K562 (cell line): ENCODE results near the gene SYNGR1. TPM values are rescaled to one million over a fixed set of nuclear protein-coding genes. Genes with fewer than 3 reads are reported as not detected.
A peak's percentile ranks its signal among the peaks of the same experiment; 100 is the strongest.

ENCODE experiments used
- ATAC-seq: fragments of 200-7000 bp; cut with Tn5 transposase; 3 replicates; pipeline ENCODE4 v1.9.1; 2020; ENCODE audit warnings: moderate library complexity
- BruUV-seq: library from RNA; stranded (reverse); fragments of 400-500 nt; replicated peaks from 2 replicates; lab custom pipeline; 2021; lab: Mats Ljungman, UMichigan
- CTCF ChIA-PET: fragments of 300-600 bp; formaldehyde crosslinking; extraction: SDS; loops from one replicate; lab custom pipeline; 2021; ENCODE audit warnings: low intra/inter-chr PET ratio; lab: Yijun Ruan, JAX
- POLR2A ChIA-PET: fragments of 300-600, 350-650 bp; sonication (Branson Sonifier 250); formaldehyde crosslinking; extraction: SDS; loops from one replicate; lab custom pipeline; 2021; ENCODE audit warnings: antibody characterized with exemption, inconsistent platforms; lab: Yijun Ruan, JAX
- DNase-seq, 4 experiments: peaks; one replicate each; pipeline versions ENCODE4 v3.0.0 to v3.0.0-alpha.2; 2011 to 2018; ENCODE audit warnings: low spot score in 3 of 4, mixed read lengths in 3 of 4; ENCODE audit errors: extremely low read depth in 1 of 4
- FAIRE-seq: peaks from 2 replicates; lab custom pipeline; 2011; peaks lifted over from hg19 to GRCh38; lab: Jason Lieb, UNC
- H2AFZ ChIP-seq: 2 replicates; pipeline ENCODE4 v1.6.0; 2011; ENCODE audit warnings: low read depth, low read length, control low read depth, inconsistent platforms
- H3K27ac ChIP-seq: fragments of 200-600 bp; 3 replicates; pipeline ENCODE4 v1.8.0; 2011; ENCODE audit warnings: low read depth, mild to moderate bottlenecking, control low read depth, inconsistent platforms, low read length, moderate library complexity, mixed read lengths; ENCODE audit errors: extremely low read depth
- H3K27me3 ChIP-seq, 2 experiments: fragments of 300-600 bp in 1 of 2; 2 replicates in 1 of 2; 3 replicates in 1 of 2; pipeline versions ENCODE4 v1.6.0 to v1.8.0; 2011; ENCODE audit warnings: inconsistent platforms in 2 of 2, low read length in 2 of 2, mild to moderate bottlenecking in 1 of 2, mixed read lengths in 1 of 2, moderate library complexity in 1 of 2; ENCODE audit not compliant: control insufficient read depth in 2 of 2, insufficient read depth in 2 of 2
- H3K36me3 ChIP-seq: fragments of 300-600 bp; 3 replicates; pipeline ENCODE4 v1.8.0; 2011; ENCODE audit warnings: mild to moderate bottlenecking, low read length, inconsistent platforms; ENCODE audit not compliant: control insufficient read depth, insufficient read depth
- H3K4me1 ChIP-seq, 2 experiments: fragments of 200-600 bp in 1 of 2; replicated peaks in 1 of 2; 2 replicates in 1 of 2; 3 replicates in 1 of 2; pipeline versions ENCODE4 v1.5.1 to v1.8.0; 2011; ENCODE audit warnings: inconsistent platforms in 2 of 2, low read length in 2 of 2, mild to moderate bottlenecking in 1 of 2, mixed read lengths in 1 of 2, moderate library complexity in 1 of 2; ENCODE audit not compliant: control insufficient read depth in 2 of 2, insufficient read depth in 2 of 2
- H3K4me2 ChIP-seq: 2 replicates; pipeline ENCODE4 v1.6.1; 2011; ENCODE audit warnings: low read length, control low read depth, inconsistent platforms, mixed read lengths; ENCODE audit not compliant: insufficient read depth
- H3K4me3 ChIP-seq: fragments of 200-600 bp; sonication (generic), shearing (Covaris generic); 2 replicates; pipeline ENCODE4 v1.5.1; 2016; ENCODE audit warnings: control low read depth, inconsistent platforms
- H3K79me2 ChIP-seq: fragments of 200-600 bp; 3 replicates; pipeline ENCODE4 v1.8.0; 2011; ENCODE audit warnings: low read length, inconsistent platforms; ENCODE audit not compliant: control insufficient read depth, insufficient read depth
- H3K9ac ChIP-seq, 2 experiments: 2 replicates each; pipeline versions ENCODE4 v1.6.0 to v1.6.1; 2011; ENCODE audit warnings: low read depth in 2 of 2, low read length in 2 of 2, control low read depth in 1 of 2, inconsistent platforms in 1 of 2, mild to moderate bottlenecking in 1 of 2, mixed read lengths in 1 of 2; ENCODE audit not compliant: insufficient read depth in 1 of 2
- H3K9me1 ChIP-seq: one replicate; pipeline ENCODE4 v1.6.0; 2011; ENCODE audit warnings: inconsistent platforms, mild to moderate bottlenecking, low read length, moderate library complexity; ENCODE audit not compliant: control insufficient read depth, insufficient read depth
- H3K9me3 ChIP-seq: replicated peaks from 2 replicates; pipeline ENCODE4 v1.5.1; 2011; ENCODE audit warnings: low read depth, low read length, inconsistent platforms; ENCODE audit not compliant: control insufficient read depth, insufficient read depth
- H4K20me1 ChIP-seq: replicated peaks from 2 replicates; pipeline ENCODE4 v1.6.1; 2011; ENCODE audit warnings: low read length, inconsistent platforms, mixed read lengths; ENCODE audit not compliant: control insufficient read depth, insufficient read depth
- CXXC5 ChIP-seq: fragments of 250-450 bp; sonication (Bioruptor Pico); IDR thresholded peaks from 2 replicates; pipeline ENCODE4 v1.8.0; 2022; ENCODE audit warnings: inconsistent platforms, mild to moderate bottlenecking, moderate library complexity
- HMG20B ChIP-seq: fragments of 250-450 bp; sonication (Bioruptor Pico); IDR thresholded peaks from 2 replicates; pipeline ENCODE4 v1.5.0; 2021; ENCODE audit warnings: mild to moderate bottlenecking
- MYC ChIP-seq, 2 experiments: fragments of 250-450 bp in 1 of 2; sonication (Bioruptor Pico) in 1 of 2; IDR thresholded peaks; 2 replicates each; pipeline versions ENCODE4 v1.5.1 to v1.6.1; 2012 to 2021; ENCODE audit warnings: low read depth in 2 of 2, borderline replicate concordance in 1 of 2, improper control_type of control experiment in 1 of 2, low read length in 1 of 2, mild to moderate bottlenecking in 1 of 2, moderate library complexity in 1 of 2
- NCOA6 ChIP-seq: fragments of 450-650 bp; IDR thresholded peaks from 2 replicates; pipeline ENCODE4 v1.6.1; 2017; ENCODE audit warnings: mild to moderate bottlenecking
- POLR2B ChIP-seq: fragments of 450-650 bp; IDR thresholded peaks from 2 replicates; pipeline ENCODE4 v1.6.1; 2018; ENCODE audit warnings: low read depth; ENCODE audit not compliant: partially characterized antibody
- RBFOX2 ChIP-seq: fragments of 200-400 bp; formaldehyde crosslinking; IDR thresholded peaks from 2 replicates; pipeline ENCODE4 v1.6.1; 2017; ENCODE audit warnings: low read depth, mild to moderate bottlenecking, low read length, moderate library complexity
- RNF2 ChIP-seq: sonication (generic); IDR thresholded peaks from 2 replicates; pipeline ENCODE4 v1.6.1; 2016
- ZNF644 ChIP-seq: fragments of 200-800 bp; sonication (Bioruptor generic); IDR thresholded peaks from 2 replicates; pipeline ENCODE4 v1.6.1; 2016; ENCODE audit warnings: low read depth, missing genetic modification characterization, missing compliant biosample characterization
- ZNF699 ChIP-seq: fragments of 250-450 bp; sonication (Bioruptor Pico); IDR thresholded peaks from 2 replicates; pipeline ENCODE4 v1.8.0; 2021; ENCODE audit warnings: mild to moderate bottlenecking, moderate library complexity; ENCODE audit not compliant: insufficient replicate concordance
- ZNF766 ChIP-seq: fragments of 200-800 bp; sonication (Bioruptor generic); conservative IDR thresholded peaks from 2 replicates; pipeline ENCODE4 v1.6.1; 2016; ENCODE audit warnings: missing genetic modification characterization, missing compliant biosample characterization
- ZNF778 ChIP-seq: fragments of 450-650 bp; formaldehyde crosslinking; IDR thresholded peaks from 2 replicates; pipeline ENCODE4 v1.4.0; 2020; ENCODE audit warnings: mild to moderate bottlenecking, moderate library complexity
- WGBS: fragments of 100-300 bp; shearing (Covaris generic); methylation state at CpG from one replicate; pipeline ENCODE4 v1.1.6; 2016; ENCODE audit warnings: low coverage, mixed read lengths; ENCODE audit not compliant: insufficient coverage; ENCODE audit errors: missing lambda C conversion rate; 5-methylcytosine and 5-hydroxymethylcytosine counted together
- in situ Hi-C: fragments of 300-500 bp; cut with MboI; formaldehyde crosslinking; loops from 4 replicates; pipeline ENCODE4 v1.15.0; 2018; ENCODE audit warnings: inconsistent platforms, mixed read lengths
- intact Hi-C: fragments of 100-400 bp; cut with micrococcal nuclease; formaldehyde crosslinking; loops from 2 replicates; pipeline ENCODE4 v1.14.2; 2022
- polyA plus RNA-seq, 8 experiments: library from polyadenylated mRNA; depleted of rRNA in 4 of 8; stranded (reverse) in 5 of 8; unstranded in 3 of 8; fragments of >200 nt; fragmentation: Nextera tagmentation in 2 of 8; fragmentation: Illumina TruSeq in 1 of 8; extraction: Ambion mirVana in 2 of 8; extraction: Trizol in 1 of 8; gene quantifications; 2 replicates each; pipeline versions ENCODE4 v1.2.1 to v1.2.3, GENCODE V29; 2011 to 2014; ENCODE audit warnings: inconsistent platforms in 1 of 8, missing spikeins in 1 of 8
- total RNA-seq, 7 experiments: library from RNA; depleted of rRNA in 6 of 7; stranded (reverse); fragments of >200 nt in 6 of 7; fragmentation: Illumina TruSeq in 2 of 7; extraction: Trizol in 2 of 7; gene quantifications; 2 replicates each; pipeline versions ENCODE4 v1.2.1 to v1.2.3, GENCODE V29; 2011 to 2021; ENCODE audit warnings: low replicate concordance in 1 of 7
- TF ChIP-seq, protein P1 (sequence below): IDR thresholded peaks from 2 replicates; pipeline ENCODE4 v1.6.1; 2011; ENCODE audit warnings: borderline replicate concordance, low read depth, mild to moderate bottlenecking, moderate library complexity, low read length; ENCODE audit not compliant: insufficient read depth, poor library complexity, severe bottlenecking
- TF ChIP-seq, protein P2 (sequence below): sonication (generic); formaldehyde crosslinking; IDR thresholded peaks from 2 replicates; pipeline ENCODE4 v1.8.0; 2022; ENCODE audit warnings: mild to moderate bottlenecking, missing genetic modification reagents
- TF ChIP-seq, protein P3 (sequence below), 3 experiments: fragments of 200-800 bp in 1 of 3; fragments of 250-450 bp in 1 of 3; fragments of 450-650 bp in 1 of 3; sonication (Bioruptor Pico) in 1 of 3; sonication (Bioruptor generic) in 1 of 3; formaldehyde crosslinking in 1 of 3; IDR thresholded peaks; 2 replicates each; pipeline versions ENCODE4 v1.6.1 to v1.8.0; 2016 to 2022; ENCODE audit warnings: mild to moderate bottlenecking in 2 of 3, missing genetic modification characterization in 2 of 3, missing compliant biosample characterization in 1 of 3, moderate library complexity in 1 of 3

Gene SYNGR1
- total and polyA plus RNA-seq, 9 of the 15 experiments (the other 6 are each of a cell fraction or from before 2014, with no cell fraction given): 1.8 to 15.9 (median 5.5) TPM

DNA sequence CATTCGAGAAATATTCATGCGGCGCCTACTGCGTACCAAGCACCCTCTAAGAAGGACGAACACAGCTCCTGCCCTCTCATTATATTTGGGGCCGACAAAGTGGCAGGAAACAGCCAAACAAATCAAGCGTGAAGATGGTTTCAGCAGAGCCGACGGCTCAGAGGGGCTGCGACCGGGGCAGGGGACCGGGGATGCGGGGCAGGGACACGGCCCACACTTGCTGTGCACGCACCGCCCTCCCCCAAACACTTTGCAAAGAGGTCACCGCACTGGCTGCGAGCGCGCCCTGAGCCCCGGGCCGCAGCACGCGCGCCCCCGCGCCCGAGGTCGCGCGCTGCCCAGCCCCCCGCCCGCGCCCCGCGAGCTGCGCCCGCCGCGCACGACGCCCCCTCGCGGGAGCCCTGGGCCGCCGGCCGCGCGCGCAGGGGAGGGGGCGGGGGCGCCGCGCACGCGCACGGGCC lies 255 bp upstream of the SYNGR1 start:
- H3K27ac ChIP-seq: no peak overlapping the region
- no peak for FAIRE-seq
- DNase-seq: peak; percentile 47 to 96 (median 89)
- peak overlapping the region; percentile 75 for H3K4me2 ChIP-seq
- H2AFZ ChIP-seq: peak overlapping the region; percentile 93
- peak overlapping the region; percentile 61 to 91 for H3K9ac ChIP-seq
- peaks cover 6% of the 10 kb centered on the region; the same call in 1 of the 3 replicates for H3K79me2 ChIP-seq
- 14% methylated on average over 11 of the region's 57 CpGs for WGBS
- POLR2A ChIA-PET: interaction anchor here (0.6 to 2.0 kb wide), 3 partner anchors 10 to 39 kb away, joined by 3 to 10 read pairs (median 4); no protein-coding TSS in a partner anchor
- H3K4me1 ChIP-seq: peaks cover 10 to 34% of the 10 kb centered on the region in 2 experiments; a peak in 4 of 5 replicates
- ATAC-seq: peak; percentile 59
- peak overlapping the region; percentile 51 for H3K4me3 ChIP-seq
- no TSS peak for BruUV-seq
- H4K20me1 ChIP-seq: no peaks in the 10 kb centered on the region
- no peaks in the 10 kb centered on the region for H3K9me1 ChIP-seq
- in situ Hi-C loops: no loop called here
- no peaks in the 10 kb centered on the region for H3K27me3 ChIP-seq
- no peaks in the 10 kb centered on the region for H3K36me3 ChIP-seq
- intact Hi-C loops: no loop called here
- CTCF ChIA-PET: interaction anchor here (0.5 to 0.6 kb wide), 2 partner anchors 16 to 158 kb away, joined by 3 to 4 read pairs; no protein-coding TSS in a partner anchor
- H3K9me3 ChIP-seq: no peaks in the 10 kb centered on the region
- TF ChIP-seq, protein P1, sequence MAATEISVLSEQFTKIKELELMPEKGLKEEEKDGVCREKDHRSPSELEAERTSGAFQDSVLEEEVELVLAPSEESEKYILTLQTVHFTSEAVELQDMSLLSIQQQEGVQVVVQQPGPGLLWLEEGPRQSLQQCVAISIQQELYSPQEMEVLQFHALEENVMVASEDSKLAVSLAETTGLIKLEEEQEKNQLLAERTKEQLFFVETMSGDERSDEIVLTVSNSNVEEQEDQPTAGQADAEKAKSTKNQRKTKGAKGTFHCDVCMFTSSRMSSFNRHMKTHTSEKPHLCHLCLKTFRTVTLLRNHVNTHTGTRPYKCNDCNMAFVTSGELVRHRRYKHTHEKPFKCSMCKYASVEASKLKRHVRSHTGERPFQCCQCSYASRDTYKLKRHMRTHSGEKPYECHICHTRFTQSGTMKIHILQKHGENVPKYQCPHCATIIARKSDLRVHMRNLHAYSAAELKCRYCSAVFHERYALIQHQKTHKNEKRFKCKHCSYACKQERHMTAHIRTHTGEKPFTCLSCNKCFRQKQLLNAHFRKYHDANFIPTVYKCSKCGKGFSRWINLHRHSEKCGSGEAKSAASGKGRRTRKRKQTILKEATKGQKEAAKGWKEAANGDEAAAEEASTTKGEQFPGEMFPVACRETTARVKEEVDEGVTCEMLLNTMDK: peak; percentile 67
- TF ChIP-seq ZNF699 (no peak), ZNF778 (CRISPR knock-in tag) (no peak), RNF2 (no peak), MYC (IDR thresholded peaks at IDR 0.05; ENCODE audit: low read depth, low read length) (0 out of 2 replicates have a peak, but pooled peaks have one; percentile 10), MYC (CRISPR knock-in tag; IDR thresholded peaks at IDR 0.05; ENCODE audit: borderline replicate concordance, low read depth) (no peak), NCOA6 (no peak), HMG20B (CRISPR knock-in tag) (no peak), ZNF766 (CRISPR knock-in tag) (peak; percentile 91), RBFOX2 (no peak), POLR2B (no peak), CXXC5 (CRISPR knock-in tag) (peak; percentile 7; the same call in 1 of the 2 replicates), ZNF644 (tag) (peak; percentile 92)
- TF ChIP-seq, protein P2, sequence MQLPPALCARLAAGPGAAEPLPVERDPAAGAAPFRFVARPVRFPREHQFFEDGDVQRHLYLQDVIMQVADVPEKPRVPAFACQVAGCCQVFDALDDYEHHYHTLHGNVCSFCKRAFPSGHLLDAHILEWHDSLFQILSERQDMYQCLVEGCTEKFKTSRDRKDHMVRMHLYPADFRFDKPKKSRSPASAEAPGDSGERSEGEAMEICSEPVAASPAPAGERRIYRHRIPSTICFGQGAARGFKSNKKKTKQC: no peak
- TF ChIP-seq, protein P3, sequence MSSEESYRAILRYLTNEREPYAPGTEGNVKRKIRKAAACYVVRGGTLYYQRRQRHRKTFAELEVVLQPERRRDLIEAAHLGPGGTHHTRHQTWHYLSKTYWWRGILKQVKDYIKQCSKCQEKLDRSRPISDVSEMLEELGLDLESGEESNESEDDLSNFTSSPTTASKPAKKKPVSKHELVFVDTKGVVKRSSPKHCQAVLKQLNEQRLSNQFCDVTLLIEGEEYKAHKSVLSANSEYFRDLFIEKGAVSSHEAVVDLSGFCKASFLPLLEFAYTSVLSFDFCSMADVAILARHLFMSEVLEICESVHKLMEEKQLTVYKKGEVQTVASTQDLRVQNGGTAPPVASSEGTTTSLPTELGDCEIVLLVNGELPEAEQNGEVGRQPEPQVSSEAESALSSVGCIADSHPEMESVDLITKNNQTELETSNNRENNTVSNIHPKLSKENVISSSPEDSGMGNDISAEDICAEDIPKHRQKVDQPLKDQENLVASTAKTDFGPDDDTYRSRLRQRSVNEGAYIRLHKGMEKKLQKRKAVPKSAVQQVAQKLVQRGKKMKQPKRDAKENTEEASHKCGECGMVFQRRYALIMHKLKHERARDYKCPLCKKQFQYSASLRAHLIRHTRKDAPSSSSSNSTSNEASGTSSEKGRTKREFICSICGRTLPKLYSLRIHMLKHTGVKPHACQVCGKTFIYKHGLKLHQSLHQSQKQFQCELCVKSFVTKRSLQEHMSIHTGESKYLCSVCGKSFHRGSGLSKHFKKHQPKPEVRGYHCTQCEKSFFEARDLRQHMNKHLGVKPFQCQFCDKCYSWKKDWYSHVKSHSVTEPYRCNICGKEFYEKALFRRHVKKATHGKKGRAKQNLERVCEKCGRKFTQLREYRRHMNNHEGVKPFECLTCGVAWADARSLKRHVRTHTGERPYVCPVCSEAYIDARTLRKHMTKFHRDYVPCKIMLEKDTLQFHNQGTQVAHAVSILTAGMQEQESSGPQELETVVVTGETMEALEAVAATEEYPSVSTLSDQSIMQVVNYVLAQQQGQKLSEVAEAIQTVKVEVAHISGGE (CRISPR knock-in tag; IDR thresholded peaks at IDR 0.05): peak in 1 of 3 experiments; percentile 60; a peak in 1 of 6 replicates
